GM18870 (cell line): ENCODE results near the gene CCL7.

Experiments
- ATAC-seq: cut with Tn5 transposase; IDR thresholded peaks from one replicate; pipeline ENCODE4 v1.9.1; 2021; ENCODE audit warnings: moderate library complexity; ENCODE audit not compliant: unreplicated experiment

Gene CCL7

DNA sequence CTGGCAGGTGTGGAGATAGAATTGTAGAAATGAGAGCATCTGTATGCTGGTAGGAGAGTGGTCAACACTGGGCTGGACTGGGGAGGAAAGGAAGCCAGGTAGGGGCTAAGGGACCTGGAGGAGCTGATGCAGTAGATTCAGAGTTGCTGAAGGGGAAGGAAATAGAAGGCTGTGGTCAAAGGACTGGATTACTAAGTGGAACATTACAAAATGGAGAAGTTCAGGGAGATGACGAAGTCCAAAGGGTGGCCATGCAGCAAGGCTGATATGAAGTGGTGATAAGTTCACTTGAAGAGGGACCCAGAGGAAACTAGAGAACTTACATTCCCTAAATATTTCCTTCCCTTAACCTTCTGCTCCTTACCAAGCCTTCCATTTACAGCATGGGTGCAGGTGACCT lies 23.6 kb upstream of the CCL7 start:
- ATAC-seq, result no peak

DNA sequence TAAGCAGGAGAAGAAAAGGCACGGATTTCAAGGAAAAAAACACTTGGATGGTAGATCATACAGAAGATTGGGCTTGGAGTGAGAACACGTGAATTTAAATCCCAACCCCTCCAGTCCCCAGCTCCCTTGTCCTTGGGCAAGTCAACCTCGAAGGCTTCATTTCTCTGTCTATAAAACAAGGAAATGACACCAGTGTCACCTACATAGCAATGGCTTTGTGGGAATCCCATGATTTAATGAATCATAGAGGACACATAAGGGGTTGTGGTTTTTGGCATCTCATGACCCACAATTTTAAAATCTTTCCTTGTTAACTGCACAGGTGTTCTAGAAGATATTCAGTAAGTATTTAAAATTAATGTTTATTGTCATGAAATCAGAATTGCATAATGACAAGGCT lies 23.1 kb upstream of the CCL7 start:
- ATAC-seq, result no peak

DNA sequence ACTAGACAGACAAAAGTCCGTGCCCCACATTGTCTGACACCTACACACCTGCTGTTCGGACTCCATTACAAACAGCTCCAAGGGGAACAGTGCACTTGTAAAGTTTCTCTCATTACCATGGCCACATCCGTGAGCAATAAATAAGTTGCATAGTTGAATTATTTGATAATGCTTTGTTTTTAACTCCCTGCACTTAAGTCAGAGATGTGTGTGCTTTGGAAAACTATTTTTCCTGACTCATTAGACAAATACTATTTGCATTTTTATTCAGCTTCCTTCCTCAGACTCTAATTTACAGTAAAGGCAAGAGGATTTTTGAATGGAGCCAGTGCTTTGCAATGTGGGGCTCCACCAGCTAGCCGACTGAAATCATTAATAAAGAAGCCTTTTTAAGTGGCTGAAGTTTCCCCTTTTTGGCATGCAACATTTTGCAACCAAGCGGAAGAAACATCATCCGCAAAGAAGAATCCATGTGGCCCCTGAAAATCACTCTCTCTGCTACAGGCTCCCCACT lies 21.5 kb upstream of the CCL7 start:
- ATAC-seq, result no peak

DNA sequence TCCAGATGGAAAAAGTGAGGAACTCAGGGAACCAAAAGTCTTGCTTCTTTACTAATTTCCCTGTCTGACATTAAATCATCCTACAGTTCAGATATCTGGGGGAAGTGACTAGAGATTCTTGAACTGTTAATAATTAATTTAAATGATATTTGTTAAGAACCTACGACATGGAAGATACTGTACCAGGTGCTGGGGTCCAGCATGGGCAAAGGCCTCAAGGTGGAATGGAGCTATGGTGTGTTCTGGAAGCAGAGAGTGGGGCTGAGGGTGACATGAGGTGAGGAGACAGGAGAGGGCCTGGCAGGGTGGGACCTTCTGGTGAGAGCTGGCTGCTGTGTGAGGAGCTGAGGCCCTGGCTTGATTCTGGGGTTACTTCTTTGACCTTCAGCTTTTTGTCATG lies 21.0 kb upstream of the CCL7 start:
- ATAC-seq, result no peak

DNA sequence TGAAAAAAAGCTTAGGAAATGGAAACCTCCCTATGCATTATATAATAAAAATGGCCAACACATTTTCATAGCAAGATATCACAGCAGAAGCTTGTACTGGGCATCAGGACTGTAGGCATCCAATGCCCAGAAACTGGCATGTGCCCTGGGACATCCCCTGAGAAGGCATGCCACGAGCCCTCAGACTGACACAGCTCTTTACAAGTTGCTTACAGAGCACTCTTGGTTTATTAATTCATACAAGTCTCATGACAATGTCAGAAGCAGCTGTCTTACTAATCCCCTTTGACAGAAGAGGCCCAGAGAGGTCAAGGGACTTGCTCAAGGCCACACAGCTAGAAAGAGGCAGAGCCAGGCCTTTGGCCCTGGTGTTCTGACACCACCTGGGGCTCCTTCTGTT lies 20.5 kb upstream of the CCL7 start:
- no peak for ATAC-seq

DNA sequence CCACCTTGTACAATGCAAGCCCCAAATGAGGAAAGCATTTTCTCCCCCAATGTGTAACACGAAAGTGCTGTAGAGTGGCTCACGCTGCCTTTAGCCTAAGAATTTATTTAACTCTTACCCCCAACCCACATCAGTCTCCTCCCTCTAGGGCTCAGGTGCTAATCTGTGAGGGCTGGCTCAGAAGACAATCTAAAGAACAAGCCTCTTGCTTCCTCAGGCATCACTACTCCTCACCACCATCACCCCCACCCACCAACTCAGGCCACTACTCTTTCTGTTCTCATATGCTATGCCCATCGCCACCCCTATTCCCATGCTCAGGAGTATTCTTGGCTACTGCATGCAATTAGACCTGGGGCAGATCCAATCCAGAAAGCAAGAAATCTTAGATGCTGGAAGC lies 18.8 kb upstream of the CCL7 start:
- no peak for ATAC-seq

DNA sequence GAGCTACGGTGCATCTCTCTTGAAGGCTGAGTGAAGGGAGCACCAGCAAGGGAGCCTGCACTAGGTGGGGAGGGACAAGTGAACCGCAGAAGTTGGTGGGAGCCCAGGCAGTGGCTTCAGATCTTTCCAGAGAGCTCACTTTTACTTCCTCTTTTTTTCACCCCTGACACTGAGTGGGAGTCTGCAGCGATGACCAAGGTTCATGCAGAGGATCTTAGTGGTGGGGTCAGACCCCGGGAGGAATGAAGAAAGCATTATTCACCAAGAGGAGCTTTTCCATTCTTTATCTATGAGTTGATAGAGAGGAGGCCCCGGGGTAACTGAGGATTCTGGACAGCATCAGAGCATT lies 18.0 kb upstream of the CCL7 start:
- no peak for ATAC-seq

DNA sequence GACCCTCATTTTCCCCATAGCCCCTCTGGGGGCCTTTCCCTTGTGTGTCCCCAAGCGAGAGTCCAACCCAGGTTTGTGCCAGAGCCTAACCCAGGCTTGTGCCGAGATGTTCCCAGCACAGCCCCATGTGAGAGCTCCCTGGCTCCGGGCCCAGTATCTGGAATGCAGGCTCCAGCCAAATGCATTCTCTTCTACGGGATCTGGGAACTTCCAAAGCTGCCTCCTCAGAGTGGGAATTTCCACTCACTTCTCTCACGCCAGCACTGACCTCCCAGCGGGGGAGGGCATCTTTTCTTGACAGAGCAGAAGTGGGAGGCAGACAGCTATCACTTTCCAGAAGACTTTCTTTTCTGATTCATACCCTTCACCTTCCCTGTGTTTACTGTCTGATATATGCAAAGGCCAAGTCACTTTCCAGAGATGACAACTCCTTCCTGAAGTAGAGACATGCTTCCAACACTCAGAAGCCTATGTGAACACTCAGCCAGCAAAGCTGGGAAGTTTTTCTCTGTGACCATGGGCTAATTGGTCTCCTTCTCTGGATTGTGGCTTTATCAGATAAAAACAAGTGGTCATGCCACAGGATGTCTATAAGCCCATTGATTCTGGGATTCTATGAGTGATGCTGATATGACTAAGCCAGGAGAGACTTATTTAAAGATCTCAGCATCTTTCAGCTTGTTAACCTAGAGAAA lies 17.4 kb upstream of the CCL7 start:
- ATAC-seq, result no peak

DNA sequence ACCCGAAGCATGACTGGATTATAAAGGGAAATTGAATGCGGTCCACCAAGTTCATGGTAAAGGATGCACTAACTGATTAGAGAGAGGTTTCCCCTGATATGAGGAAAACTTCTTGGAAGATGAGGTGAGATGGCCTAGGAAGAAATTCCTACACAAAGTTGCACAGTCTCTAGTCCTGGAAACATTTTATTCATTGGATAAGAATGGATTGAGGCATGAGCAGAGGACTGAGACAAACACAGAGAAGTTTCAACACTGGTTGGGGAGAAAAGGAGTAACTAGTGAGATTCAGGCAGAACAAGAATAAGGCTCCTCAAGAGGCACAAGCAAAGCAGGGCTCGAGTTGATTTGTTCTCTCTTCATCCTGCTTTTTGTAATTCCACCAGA lies 16.9 kb upstream of the CCL7 start:
- ATAC-seq, result no peak

DNA sequence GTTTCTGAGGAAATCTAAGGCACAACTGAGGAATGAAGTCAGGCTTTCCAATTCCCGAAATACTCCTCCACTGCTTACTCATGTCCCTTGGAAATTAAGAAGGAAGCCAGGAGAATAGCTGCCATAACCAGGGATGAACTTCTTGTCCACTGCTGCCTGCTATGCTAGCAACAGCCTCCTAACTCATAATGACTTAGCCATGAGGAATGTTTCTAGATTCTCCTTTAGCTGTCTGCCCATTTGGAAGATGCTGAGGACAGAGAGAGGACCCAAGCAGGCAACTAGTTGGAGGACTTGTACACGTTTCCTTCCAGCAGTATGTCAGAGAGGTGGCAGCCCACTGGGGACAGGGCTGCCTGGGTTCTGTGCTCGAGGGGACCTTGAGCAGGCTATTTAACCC lies 15.9 kb upstream of the CCL7 start:
- no peak for ATAC-seq

DNA sequence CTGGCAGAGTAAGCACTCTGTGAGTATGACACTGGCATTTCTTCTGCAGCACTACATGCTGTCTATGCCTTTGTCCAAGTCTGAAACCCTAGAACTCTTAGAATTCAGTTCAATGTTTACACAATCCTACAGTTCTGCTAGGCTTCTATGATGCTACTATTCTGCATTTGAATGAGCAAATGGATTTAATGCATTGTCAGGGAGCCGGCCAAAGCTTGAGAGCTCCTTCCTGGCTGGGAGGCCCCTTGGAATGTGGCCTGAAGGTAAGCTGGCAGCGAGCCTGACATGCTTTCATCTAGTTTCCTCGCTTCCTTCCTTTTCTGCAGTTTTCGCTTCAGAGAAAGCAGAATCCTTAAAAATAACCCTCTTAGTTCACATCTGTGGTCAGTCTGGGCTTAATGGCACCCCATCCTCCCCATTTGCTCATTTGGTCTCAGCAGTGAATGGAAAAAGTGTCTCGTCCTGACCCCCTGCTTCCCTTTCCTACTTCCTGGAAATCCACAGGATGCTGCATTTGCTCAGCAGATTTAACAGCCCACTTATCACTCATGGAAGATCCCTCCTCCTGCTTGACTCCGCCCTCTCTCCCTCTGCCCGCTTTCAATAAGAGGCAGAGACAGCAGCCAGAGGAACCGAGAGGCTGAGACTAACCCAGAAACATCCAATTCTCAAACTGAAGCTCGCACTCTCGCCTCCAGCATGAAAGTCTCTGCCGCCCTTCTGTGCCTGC lies 15.2 kb upstream of the CCL7 start, which contains the start of gene CCL2:
Gene CCL2, plus strand, starts transcription at position 635 of the 730 bp plus-strand sequence. Its CDS starts 65 bp downstream, at position 700.
- no peak for ATAC-seq

DNA sequence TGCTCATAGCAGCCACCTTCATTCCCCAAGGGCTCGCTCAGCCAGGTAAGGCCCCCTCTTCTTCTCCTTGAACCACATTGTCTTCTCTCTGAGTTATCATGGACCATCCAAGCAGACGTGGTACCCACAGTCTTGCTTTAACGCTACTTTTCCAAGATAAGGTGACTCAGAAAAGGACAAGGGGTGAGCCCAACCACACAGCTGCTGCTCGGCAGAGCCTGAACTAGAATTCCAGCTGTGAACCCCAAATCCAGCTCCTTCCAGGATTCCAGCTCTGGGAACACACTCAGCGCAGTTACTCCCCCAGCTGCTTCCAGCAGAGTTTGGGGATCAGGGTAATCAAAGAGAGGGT lies 14.7 kb upstream of the CCL7 start:
- ATAC-seq, result no peak

DNA sequence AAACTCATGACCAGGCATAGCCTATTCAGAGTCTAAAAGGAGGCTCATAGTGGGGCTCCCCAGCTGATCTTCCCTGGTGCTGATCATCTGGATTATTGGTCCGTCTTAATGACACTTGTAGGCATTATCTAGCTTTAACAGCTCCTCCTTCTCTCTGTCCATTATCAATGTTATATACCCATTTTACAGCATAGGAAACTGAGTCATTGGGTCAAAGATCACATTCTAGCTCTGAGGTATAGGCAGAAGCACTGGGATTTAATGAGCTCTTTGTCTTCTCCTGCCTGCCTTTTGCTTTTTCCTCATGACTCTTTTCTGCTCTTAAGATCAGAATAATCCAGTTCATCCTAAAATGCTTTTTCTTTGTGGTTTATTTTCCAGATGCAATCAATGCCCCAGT lies 14.2 kb upstream of the CCL7 start:
- ATAC-seq, result no peak

DNA sequence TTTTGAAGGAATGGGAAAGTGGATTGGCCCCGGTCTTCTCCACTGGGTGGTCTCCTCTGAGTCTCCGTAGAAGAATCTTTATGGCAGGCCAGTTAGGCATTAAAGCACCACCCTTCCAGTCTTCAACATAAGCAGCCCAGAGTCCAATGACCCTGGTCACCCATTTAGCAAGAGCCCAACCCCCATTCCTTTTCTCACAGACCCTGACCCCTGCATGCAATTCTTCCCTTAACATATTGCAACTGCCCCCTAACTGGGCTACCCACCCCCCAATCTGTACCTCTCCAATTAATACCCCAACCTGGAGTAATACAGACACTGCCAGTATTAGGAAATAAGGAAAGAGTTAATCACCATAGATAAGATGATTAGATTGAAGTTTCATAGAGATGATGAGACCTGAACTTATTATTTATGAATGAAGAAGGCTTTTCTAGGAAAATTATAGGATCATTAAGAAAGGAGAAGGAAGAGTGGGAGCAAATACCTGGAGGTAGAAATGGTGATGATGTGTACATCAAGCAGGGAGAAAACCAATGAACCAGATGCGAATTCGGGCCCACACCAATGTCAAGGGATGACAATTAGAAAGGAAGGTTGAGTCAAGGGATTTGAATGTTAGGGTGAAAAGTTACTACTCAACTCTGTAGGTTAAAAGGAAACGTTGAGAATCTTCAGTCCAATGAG lies 12.6 kb upstream of the CCL7 start:
- ATAC-seq, result no peak

DNA sequence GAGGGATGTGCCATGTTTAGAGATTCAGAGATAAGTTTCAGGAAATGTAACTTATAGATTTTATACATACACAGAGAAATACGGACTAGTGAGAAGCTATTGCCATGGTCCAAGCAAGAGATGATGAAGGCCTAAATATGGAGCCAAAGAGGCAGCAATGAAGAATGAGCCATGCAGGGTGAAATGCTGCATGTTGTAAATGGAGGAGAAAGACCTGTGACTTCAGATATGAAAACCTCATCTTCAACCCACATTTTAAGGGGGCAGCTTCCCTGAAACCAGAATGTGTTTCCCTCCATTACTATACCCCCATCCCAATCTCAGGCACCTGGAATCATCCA lies 12.1 kb upstream of the CCL7 start:
- ATAC-seq, result no peak

DNA sequence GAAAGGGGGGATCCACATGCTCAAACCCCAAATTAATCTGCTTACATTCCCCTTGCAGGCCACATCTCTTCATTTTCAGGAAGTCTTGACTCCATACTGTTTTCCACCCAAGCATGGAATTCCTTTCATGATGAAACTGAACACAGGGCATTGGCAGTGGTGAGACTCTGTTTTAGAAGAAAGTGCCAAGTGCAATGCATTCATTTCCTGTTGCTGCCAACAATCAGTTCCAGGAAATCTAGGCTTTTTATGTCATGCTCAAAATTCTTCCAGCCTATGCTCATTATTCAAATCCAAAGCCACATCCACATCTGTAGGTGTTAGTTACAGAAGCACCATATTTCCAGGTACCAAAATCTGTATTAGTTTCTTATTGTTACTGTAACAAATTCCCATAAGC lies 10.9 kb upstream of the CCL7 start:
- ATAC-seq, result no peak

DNA sequence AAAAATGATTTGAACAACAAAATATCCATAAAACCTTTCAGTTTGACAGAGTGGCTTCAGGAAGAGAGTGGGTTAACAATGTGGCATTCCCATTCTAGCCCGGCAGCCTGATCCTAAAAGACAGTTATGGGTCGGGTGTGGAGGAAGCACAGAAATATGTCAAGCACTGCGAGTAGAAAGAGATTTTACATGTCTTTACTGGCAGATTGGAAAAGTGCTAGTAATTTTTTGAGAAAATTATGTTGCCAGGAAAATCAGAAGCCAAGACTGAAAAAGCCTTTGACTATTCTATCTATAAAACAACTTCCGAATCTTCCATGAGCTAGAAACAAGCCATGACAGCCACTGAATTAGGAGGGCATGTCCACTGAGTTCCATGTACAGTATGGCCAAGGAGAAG lies 9.2 kb upstream of the CCL7 start:
- ATAC-seq, result no peak

DNA sequence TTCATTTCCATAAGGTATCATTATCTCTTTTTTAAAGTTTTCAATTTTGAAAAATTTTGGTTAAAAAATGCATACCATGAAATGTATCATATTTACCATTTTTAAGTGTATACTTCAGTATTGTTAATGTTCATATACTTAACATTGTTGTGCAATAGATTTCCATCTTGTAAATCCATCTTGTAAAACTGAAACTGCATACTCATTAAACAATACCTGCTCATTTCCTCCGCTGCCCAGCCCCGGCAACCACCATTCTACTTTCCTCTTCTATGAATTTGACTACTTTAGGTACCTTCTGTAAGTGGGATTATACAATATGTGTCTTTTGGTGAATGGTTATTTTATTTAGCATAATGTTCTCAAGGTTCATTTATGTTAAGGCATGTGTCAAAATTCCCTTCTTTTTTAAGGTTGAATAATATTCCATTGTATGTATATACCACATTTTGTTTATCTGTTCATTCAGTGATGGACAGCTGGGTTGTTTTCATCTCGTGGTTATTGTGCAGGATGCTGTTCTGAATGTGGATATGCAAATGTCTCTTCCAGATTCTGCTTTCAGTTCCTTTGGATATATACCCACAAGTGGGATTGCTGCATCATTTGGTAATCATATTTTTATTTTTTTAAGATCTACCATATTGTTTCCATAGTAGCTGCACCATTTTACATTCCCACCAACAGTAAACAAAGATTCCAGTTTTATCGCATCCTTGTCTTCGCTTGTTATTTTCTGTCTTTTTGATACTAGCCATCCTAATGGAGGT lies 8.3 kb upstream of the CCL7 start:
- ATAC-seq, result no peak

DNA sequence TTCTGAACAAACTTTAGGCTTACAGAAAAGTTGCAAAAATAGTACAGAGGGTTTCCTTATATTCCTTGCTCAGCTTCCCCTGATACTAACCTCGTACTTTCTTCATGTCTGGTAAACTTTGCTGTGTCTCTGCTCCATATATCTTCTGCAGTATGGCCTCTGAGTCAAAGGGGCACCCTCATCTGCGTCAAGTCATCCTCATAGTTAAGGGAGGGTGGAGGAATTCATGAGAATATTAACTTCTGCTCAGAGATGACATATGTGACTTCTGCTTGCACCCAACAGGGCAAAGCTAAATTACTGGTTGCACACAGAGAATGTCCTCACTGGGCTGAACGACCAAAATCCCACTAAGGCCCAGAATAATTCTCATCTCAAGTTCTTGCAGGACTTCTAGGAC lies 4.3 kb upstream of the CCL7 start:
- no peak for ATAC-seq

DNA sequence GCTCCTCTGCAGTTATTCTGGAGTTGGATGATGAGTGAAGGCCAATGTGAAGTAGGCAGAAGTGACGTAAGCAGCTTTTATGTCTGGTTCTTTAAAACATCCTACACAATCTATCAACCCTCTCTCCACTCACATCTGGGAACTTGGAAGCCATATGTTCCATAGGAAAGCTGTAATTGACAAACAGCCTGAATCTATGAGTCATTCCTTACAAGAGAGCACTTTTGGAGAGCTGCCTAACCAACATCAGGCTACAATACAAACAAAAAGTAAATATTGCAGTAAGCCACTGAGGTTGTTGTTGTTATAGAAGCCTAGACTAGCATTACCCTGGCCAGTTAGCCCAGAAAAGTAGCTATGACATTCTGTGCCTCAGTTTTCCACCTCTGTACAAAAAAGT lies 5.9 kb downstream of the CCL7 start:
- no peak for ATAC-seq

DNA sequence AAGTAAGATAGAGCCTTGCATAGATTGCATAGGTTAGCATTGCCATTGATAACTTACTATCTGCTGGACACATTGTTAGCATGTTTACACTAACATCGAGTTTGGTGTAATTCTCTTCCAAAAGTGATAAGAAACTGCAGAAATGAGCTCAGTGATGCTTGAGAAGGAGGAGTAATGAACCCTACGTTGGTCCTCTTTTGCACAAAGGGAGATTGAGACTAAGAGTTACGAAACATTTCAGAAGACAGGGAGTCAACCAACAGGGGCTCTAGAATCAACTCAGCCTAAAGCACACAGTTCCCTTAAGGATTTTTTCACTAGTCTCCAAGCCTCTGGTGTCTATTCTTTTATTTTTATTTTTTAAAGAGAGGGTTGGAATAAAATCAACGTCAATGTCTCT lies 6.8 kb downstream of the CCL7 start:
- no peak for ATAC-seq

DNA sequence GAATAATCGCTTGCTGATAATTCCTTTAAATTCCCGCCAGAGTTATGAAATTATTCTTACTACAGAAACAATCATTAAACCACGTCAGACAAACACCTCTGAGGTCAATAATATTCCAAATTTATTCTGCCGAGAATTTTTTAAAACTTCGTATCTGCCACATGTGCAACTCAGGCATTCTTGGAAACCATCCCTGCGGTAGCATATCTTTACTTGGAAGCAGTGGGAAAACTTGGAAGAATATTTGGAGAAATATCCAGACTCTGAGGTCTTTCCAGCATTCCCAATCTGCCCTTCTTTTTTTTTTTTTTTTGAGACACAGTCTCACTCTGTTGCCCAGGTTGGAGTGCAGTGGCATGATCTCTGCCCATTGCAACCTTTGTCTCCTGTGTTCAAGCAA lies 13.6 kb downstream of the CCL7 start:
- ATAC-seq, result no peak
